CD14-positive monocyte (primary cell): ENCODE measurements around the gene HSPA12A. TPM values are rescaled to one million over a fixed set of nuclear protein-coding genes. Genes with fewer than 3 reads are reported as not detected.

Experiments used
- DNase-seq, 3 donors: peaks; one replicate each; pipeline ENCODE4 v3.0.0-alpha.2; 2011 to 2022
- H2AFZ ChIP-seq: 2 replicates; pipeline ENCODE4 v1.6.0; 2012; ENCODE audit warnings: mild to moderate bottlenecking, low read depth, low read length, inconsistent platforms; ENCODE audit not compliant: insufficient read depth, poor library complexity, severe bottlenecking
- H3K27ac ChIP-seq, 2 donors: 1 replicate in 1 of 2; 2 replicates in 1 of 2; pipeline ENCODE4 v1.5.1; 2012 to 2013; ENCODE audit warnings: low read length in 2 of 2, control low read depth in 1 of 2, inconsistent platforms in 1 of 2, low read depth in 1 of 2, mild to moderate bottlenecking in 1 of 2
- H3K27me3 ChIP-seq, 2 donors: one replicate each; pipeline versions ENCODE4 v1.6.0 to v1.6.1; 2011 to 2013; ENCODE audit warnings: low read length in 2 of 2; ENCODE audit not compliant: control insufficient read depth in 2 of 2, insufficient read depth in 2 of 2
- H3K36me3 ChIP-seq, 2 donors: replicated peaks in 1 of 2; 1 replicate in 1 of 2; 2 replicates in 1 of 2; pipeline versions ENCODE4 v1.5.1 to v1.6.1; 2012 to 2013; ENCODE audit warnings: low read length in 2 of 2, control low read depth in 1 of 2, inconsistent platforms in 1 of 2, mild to moderate bottlenecking in 1 of 2; ENCODE audit not compliant: insufficient read depth in 2 of 2, control insufficient read depth in 1 of 2
- H3K4me1 ChIP-seq, 2 donors: 1 replicate in 1 of 2; 2 replicates in 1 of 2; pipeline versions ENCODE4 v1.5.1 to v1.6.1; 2012 to 2013; ENCODE audit warnings: low read length in 2 of 2, control low read depth in 1 of 2, inconsistent platforms in 1 of 2, mild to moderate bottlenecking in 1 of 2, moderate library complexity in 1 of 2; ENCODE audit not compliant: insufficient read depth in 2 of 2, control insufficient read depth in 1 of 2
- H3K4me2 ChIP-seq: replicated peaks from 2 replicates; pipeline ENCODE3; 2012; ENCODE audit warnings: low read length, moderate library complexity, mild to moderate bottlenecking; ENCODE audit not compliant: poor library complexity, severe bottlenecking; ENCODE audit errors: extremely low read depth
- H3K4me3 ChIP-seq, 3 experiments: fragments of 200-600 bp in 1 of 3; sonication (generic) in 1 of 3; replicated peaks in 1 of 3; 1 replicate in 2 of 3; 2 replicates in 1 of 3; pipeline ENCODE4 v1.5.1; 2011 to 2013; ENCODE audit warnings: low read length in 3 of 3, mild to moderate bottlenecking in 3 of 3, control low read depth in 2 of 3, low read depth in 2 of 3, inconsistent platforms in 1 of 3, moderate library complexity in 1 of 3
- H3K79me2 ChIP-seq: 2 replicates; pipeline ENCODE4 v1.6.0; 2012; ENCODE audit warnings: mild to moderate bottlenecking, control low read depth, inconsistent platforms, low read length, moderate library complexity; ENCODE audit not compliant: insufficient read depth
- H3K9ac ChIP-seq: 2 replicates; pipeline ENCODE4 v1.6.0; 2017; ENCODE audit warnings: low read length, mild to moderate bottlenecking; ENCODE audit not compliant: insufficient read depth, poor library complexity, severe bottlenecking
- H3K9me3 ChIP-seq, 2 donors: replicated peaks in 1 of 2; 1 replicate in 1 of 2; 2 replicates in 1 of 2; pipeline versions ENCODE4 v1.5.1 to v1.6.1; 2012 to 2013; ENCODE audit warnings: low read length in 2 of 2, control low read depth in 1 of 2; ENCODE audit not compliant: control insufficient read depth in 1 of 2, insufficient read depth in 1 of 2
- H4K20me1 ChIP-seq: 2 replicates; pipeline ENCODE4 v1.6.0; 2012; ENCODE audit warnings: mild to moderate bottlenecking, low read length, control low read depth, moderate library complexity; ENCODE audit not compliant: insufficient read depth
- H3K27ac Mint-ChIP-seq, 7 donors: one replicate each; pipeline ENCODE4 v1.8.0; 2020; ENCODE audit warnings: mild to moderate bottlenecking in 7 of 7, mixed read lengths in 7 of 7, moderate library complexity in 6 of 7, inconsistent platforms in 2 of 7
- H3K27me3 Mint-ChIP-seq, 3 donors: one replicate each; pipeline ENCODE4 v1.8.0; 2021 to 2022; ENCODE audit warnings: low read depth in 3 of 3, mild to moderate bottlenecking in 3 of 3, mixed read lengths in 3 of 3, moderate library complexity in 3 of 3, inconsistent platforms in 1 of 3
- H3K36me3 Mint-ChIP-seq, 2 donors: one replicate each; pipeline ENCODE4 v1.8.0; 2020; ENCODE audit warnings: mixed read lengths in 2 of 2, inconsistent platforms in 1 of 2, mild to moderate bottlenecking in 1 of 2
- H3K4me1 Mint-ChIP-seq: one replicate; pipeline ENCODE4 v1.8.0; 2020; ENCODE audit warnings: mild to moderate bottlenecking, mixed read lengths
- H3K4me3 Mint-ChIP-seq, 2 donors: one replicate each; pipeline ENCODE4 v1.8.0; 2020; ENCODE audit warnings: mild to moderate bottlenecking in 2 of 2, mixed read lengths in 2 of 2, moderate library complexity in 1 of 2
- H3K9me3 Mint-ChIP-seq, 7 donors: one replicate each; pipeline ENCODE4 v1.8.0; 2020 to 2022; ENCODE audit warnings: mixed read lengths in 7 of 7, mild to moderate bottlenecking in 6 of 7, moderate library complexity in 6 of 7, inconsistent platforms in 2 of 7
- CTCF ChIP-seq: fragments of 200-600 bp; IDR thresholded peaks from one replicate; pipeline ENCODE4 v1.8.0; 2022; ENCODE audit warnings: antibody characterized with exemption, mild to moderate bottlenecking
- WGBS: methylation state at CpG from one replicate; pipeline ENCODE4 v1.1.5; 2013; ENCODE audit warnings: missing lambda C conversion rate; ENCODE audit not compliant: insufficient coverage; 5-methylcytosine and 5-hydroxymethylcytosine counted together
- intact Hi-C, 2 donors: fragments of 100-400 bp; cut with micrococcal nuclease; formaldehyde crosslinking; loops; one replicate each; pipeline versions ENCODE4 v1.15.0 to v1.15.1; 2023
- polyA plus RNA-seq, 3 donors: library from polyadenylated mRNA; depleted of rRNA in 1 of 3; unstranded in 2 of 3; stranded (reverse) in 1 of 3; fragments of 300-500 nt in 2 of 3; fragments of >200 nt in 1 of 3; fragmentation: Illumina TruSeq in 2 of 3; gene quantifications; 1 replicate in 2 of 3; 2 replicates in 1 of 3; pipeline ENCODE4 v1.2.3, GENCODE V29; 2012 to 2021

The HSPA12A gene
- polyA plus RNA-seq, 3 donors = 0.01 TPM; not detected in 2

- Histone ChIP-seq H3K27me3 (peaks cover 33 to 58% of the 10 kb centered on the region in 2 donors), H3K79me2 (no peaks in the 10 kb centered on the region), H3K27ac (no peak overlapping the region), H3K4me3 (no peak overlapping the region), H3K4me2 (no peak overlapping the region), H3K9me3 (peaks cover 0 to 30% of the 10 kb centered on the region in 2 donors), H3K36me3 (no peaks in the 10 kb centered on the region), H2AFZ (no peak overlapping the region), H3K4me1 (peaks cover 12 to 16% of the 10 kb centered on the region in 2 donors), H3K9ac (no peak overlapping the region), H4K20me1 (no peaks in the 10 kb centered on the region)
- Mint-ChIP-seq H3K9me3 (peaks cover 0 to 26% (median 15%) of the 10 kb centered on the region in 7 donors), H3K27ac (peak overlapping the region in 2 of 7 donors; percentile 50 to 81), H3K36me3 (peaks cover 0 to 1% of the 10 kb centered on the region in 2 donors), H3K4me1 (peaks cover 4% of the 10 kb centered on the region), H3K4me3 (peak overlapping the region in 1 of 2 donors; percentile 82), H3K27me3 (peaks cover 56 to 72% (median 59%) of the 10 kb centered on the region in 3 donors)
- intact Hi-C loops = no loop called here
- WGBS = 82% methylated on average over 10 of the region's 12 CpGs
- no peak for TF ChIP-seq CTCF
- DNase-seq = no peak
Measured at GRCh38 chr10:116744163-116744753, 1.9 kb upstream of the HSPA12A start.

- Histone ChIP-seq H3K4me1 (peaks cover 12 to 16% of the 10 kb centered on the region in 2 donors), H2AFZ (peak overlapping the region; percentile 82), H3K4me2 (peak overlapping the region; percentile 83), H3K4me3 (peak overlapping the region in 1 of 3 experiments; percentile 69), H3K27me3 (peaks cover 33 to 65% of the 10 kb centered on the region in 2 donors), H3K36me3 (no peaks in the 10 kb centered on the region), H4K20me1 (no peaks in the 10 kb centered on the region), H3K79me2 (no peaks in the 10 kb centered on the region), H3K27ac (no peak overlapping the region), H3K9ac (no peak overlapping the region), H3K9me3 (peaks cover 0 to 30% of the 10 kb centered on the region in 2 donors)
- H3K4me3 Mint-ChIP-seq = peak overlapping the region; percentile 70 to 82
- WGBS = 50% methylated on average over 15 of the region's 24 CpGs
- peaks cover 59 to 75% (median 61%) of the 10 kb centered on the region in 3 donors for H3K27me3 Mint-ChIP-seq
- H3K27ac Mint-ChIP-seq = peak overlapping the region in 1 of 7 donors; percentile 50
- TF ChIP-seq CTCF = no peak
- H3K9me3 Mint-ChIP-seq = peaks cover 0 to 22% (median 12%) of the 10 kb centered on the region in 7 donors
- H3K36me3 Mint-ChIP-seq = peaks cover 0 to 1% of the 10 kb centered on the region in 2 donors
- DNase-seq = peak in 1 of 3 donors; percentile 20
- intact Hi-C loops = no loop called here
- H3K4me1 Mint-ChIP-seq = peaks cover 4% of the 10 kb centered on the region
Measured at GRCh38 chr10:116743266-116744064, 1.1 kb upstream of the HSPA12A start.
